Hepatocyte (in vitro differentiated cells): ENCODE measurements around the gene NEAT1.

ENCODE experiments used
- CTCF ChIP-seq: fragments of 200-600 bp; sonication (generic); IDR thresholded peaks from 2 replicates; pipeline ENCODE4 v1.5.1; 2016; ENCODE audit warnings: antibody characterized with exemption, mild to moderate bottlenecking; ENCODE audit not compliant: poor library complexity
- EZH2 ChIP-seq: fragments of 200-600 bp; sonication (generic); IDR thresholded peaks from 2 replicates; pipeline ENCODE4 v1.6.1; 2016; ENCODE audit warnings: antibody characterized with exemption, mild to moderate bottlenecking, borderline replicate concordance
- EZH2phosphoT487 ChIP-seq: fragments of 200-600 bp; sonication (generic); IDR thresholded peaks from one replicate; pipeline ENCODE4 v1.6.1; 2018; ENCODE audit warnings: antibody characterized with exemption, mild to moderate bottlenecking, low read depth, moderate library complexity; ENCODE audit not compliant: unreplicated experiment, severe bottlenecking

DNA sequence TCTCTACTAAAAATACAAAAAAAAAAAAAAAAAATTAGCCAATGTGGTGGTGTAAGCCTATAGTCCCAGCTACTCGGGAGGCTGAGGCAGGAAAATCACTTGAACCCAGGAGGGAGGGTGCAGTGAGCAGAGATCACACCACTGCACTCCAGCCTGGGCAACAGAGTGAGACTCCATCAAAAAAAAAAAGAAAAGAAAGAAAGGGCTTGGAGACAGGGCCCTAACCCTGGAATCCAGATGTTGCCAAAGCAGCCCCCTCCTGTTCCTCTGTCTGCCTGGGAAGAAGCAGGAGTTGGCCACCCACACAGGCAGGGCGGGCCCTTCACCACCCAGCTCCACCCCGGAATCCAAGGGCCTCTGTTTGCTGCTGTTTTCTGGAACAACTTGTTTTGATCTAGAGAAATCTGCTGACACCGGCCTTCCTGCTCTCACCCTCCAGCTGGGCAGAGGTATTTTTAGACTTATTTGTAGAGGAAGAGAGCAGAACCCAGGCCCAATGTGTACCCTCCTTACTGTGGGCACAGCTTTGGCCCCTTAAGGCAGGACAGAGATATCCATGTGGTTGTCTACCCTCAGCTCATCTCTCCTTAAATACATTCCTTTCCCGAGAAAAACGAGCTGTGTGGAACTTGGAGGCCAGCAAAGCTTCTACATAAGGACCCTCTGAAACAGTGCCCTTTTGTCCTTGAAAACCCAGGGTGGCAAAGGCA, 2.7 kb upstream of the NEAT1 start:
- TF ChIP-seq CTCF, result no peak
- no peak for TF ChIP-seq EZH2phosphoT487
- TF ChIP-seq EZH2, result no peak
